ENCODE data around the gene DHX38.
"Not testable (repeated sequence)": the region's sequence is repeated elsewhere in the genome, so short reads cannot be mapped to it uniquely, and the experiment has no call there.

DHX38 gene

GRCh38 chr16:72093448-72094265, at the start of gene DHX38, which contains the start of gene TXNL4B:
Gene DHX38 (plus strand): TSS chr16:72093847. CDS start chr16:72096158, 2,311 bp downstream.
Gene TXNL4B (minus strand): TSS chr16:72093620. CDS start chr16:72090749, 2,871 bp downstream.
- peak; percentile 99 for DNase-seq

DNA sequence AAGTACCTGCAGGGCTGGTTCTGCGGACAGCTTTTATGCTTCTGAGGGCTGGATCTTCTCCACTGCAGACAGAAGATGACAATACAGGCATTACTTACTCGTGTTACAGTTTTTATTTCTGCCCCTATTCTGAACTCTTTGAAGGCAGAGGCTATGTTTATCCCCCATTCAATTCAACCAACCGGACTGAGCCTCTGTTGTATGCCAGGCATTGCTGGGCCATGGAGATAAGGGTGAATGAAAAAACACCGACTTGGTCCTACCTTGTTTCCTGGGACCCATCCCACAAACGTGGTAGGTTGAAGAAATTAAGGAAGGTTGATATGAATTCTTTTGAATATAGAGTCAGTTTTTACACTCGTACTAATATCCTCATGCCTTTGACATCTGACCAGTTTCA, 49.4 kb upstream of the DHX38 start:
- no peak for DNase-seq

DNA sequence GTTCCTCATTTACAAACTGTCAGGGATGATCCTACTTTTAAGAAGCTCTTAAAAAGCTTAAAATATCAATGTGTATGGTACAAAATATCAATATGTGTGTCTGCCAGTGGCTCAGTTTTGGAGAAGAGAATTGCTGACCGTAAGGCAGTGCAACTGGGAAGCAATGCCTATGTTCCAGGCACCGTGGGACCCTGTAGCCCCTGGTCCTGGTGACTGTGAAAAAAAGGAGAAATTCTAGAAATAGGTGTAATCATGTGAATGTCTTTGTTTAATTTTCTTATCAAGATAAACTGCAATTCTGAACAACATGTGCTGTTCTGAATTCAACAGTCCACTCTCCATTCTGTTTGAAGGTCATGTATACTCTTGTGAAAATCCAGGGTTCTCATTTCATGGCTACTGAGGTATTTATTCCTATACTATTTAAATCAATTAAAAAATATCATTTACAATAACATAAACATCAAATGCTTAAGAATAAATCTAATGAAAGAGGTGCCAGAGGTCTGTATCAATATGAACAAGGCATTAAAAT, 48.8 kb upstream of the DHX38 start:
- DNase-seq = no peak

GRCh38 chr16:72049110-72049509, 44.5 kb upstream of the DHX38 start:
- no peak for DNase-seq

DNA sequence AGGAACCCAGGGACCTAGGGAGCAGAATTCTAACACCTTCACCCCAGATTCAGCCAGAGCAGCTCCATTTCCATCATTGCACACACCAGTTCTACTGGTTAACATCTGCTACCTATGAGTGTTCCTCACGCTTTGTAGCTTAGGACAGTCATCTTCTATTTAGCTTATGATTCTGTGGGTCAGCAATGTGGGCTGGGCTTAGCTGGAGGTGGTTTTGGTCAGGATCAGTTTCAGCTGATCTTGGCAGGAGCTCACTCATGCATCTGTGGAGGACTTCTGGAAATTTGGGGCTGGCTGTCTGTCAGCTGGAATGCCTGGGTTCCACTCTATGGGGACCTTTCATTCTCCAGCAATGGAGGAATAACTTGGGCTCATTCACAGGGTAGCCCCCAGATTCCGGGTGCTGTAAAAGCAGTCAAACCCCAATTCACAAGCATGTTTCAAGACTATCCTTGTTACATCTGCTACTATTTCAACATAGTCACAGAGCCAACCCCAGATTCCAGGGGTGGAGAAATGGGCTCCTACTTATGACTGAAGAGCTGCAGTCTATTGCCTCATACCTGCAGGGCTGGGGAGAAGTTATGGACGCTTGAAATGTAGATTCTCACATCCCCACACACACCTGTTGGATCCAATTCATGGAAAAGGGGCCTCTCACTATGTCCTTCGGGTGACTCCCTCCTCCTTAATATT, 42.7 kb upstream of the DHX38 start:
- DNase-seq = no peak

DNA sequence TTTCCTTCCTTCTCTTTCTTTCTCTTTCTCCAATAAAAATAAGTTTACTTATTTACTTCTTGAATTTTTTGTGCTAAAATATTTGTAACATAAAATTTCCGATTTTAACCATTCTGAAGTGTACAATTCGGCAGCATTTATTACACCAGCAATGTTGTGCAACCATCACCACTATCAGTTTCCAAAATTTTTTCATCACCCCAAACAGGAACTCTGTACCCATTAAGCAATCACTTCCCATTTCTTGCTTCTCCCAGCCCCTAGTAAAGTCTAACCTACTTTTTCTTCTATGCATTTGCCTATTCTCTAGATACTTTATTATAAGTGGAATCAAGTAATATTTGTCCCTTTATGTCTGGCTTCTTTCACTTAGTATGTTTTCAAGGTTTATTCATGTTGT, 41.8 kb upstream of the DHX38 start:
- DNase-seq = no peak

DNA sequence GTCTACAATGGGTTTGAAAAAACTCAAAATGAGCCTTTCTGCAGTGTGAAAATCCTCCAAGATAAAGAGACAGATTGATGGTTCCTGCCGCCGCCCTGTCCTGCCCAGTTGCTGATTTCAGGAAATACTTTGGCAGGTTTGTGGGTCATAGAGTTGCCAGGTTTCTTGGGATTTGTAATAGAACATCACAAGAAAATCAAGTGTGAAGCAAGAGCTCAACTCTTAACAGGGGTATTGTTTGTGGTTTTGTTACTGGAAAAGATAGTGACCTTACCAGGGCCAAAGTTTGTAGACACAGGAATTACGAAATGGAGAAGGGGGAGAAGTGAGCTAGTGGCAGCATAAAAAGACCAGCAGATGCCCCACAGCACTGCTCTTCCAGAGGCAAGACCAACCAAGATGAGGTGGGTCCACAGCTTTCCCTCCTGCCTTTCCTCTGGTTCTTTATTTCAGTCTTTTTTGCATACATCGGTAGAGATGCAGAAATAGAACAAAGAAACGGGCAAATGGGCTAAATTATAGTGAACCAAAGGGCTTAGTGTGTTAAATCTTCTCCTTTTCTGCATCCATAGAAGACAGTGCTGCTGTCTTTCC, 39.3 kb upstream of the DHX38 start, which contains the start of gene HP:
Gene HP, plus strand, starts transcription at position 252 of the 594 bp plus-strand sequence. Its CDS starts 148 bp downstream, at position 400.
- DNase-seq = not testable (repeated sequence)

- DNase-seq = no peak
These were observed 37.7 kb upstream of the DHX38 start for GRCh38 chr16:72055911-72056310.

- DNase-seq = not testable (repeated sequence)
These were observed 36.3 kb upstream of the DHX38 start for GRCh38 chr16:72057313-72057712.

DNA sequence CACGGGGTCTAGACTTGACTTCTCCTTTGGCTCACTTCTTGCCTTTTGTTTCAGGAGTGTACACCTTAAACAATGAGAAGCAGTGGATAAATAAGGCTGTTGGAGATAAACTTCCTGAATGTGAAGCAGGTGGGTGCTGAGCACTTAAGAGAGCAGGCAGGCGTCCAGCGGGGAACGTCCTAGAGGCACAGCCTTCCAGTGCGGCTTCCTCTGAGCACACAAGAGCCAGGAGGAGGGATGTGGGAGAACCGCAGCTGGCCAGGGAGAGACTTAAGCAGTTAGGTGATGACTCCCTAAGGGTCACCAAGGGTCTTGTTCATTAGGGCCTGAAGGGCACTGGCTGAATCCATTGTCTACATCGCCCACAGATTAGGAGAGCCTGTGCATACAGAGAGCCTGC, 34.6 kb upstream of the DHX38 start:
- DNase-seq = not testable (repeated sequence)

DNA sequence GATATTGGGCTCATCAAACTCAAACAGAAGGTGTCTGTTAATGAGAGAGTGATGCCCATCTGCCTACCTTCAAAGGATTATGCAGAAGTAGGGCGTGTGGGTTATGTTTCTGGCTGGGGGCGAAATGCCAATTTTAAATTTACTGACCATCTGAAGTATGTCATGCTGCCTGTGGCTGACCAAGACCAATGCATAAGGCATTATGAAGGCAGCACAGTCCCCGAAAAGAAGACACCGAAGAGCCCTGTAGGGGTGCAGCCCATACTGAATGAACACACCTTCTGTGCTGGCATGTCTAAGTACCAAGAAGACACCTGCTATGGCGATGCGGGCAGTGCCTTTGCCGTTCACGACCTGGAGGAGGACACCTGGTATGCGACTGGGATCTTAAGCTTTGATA, 33.2 kb upstream of the DHX38 start:
- no peak for DNase-seq

DNA sequence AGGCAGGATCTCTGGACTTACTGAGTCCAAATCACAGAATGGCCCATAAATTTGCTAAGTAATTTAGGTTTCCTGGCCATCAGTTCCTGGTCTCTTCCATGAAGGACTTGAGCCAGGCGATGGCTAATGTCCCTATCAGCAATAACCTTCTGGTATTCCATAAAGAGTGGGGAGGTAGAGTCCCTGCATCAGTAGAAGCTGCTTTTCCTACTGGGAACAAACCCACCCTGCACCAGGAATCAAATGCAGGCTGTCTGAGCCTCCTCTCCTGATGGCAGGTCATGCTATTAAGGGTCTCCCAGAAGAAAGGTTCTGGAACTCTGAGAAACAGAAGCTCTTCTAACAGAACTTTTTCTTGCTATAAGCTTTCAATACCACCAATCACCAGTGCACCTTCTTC, 32.1 kb upstream of the DHX38 start:
- DNase-seq = no peak

GRCh38 chr16:72064361-72064894, 29.2 kb upstream of the DHX38 start:
- no peak for DNase-seq

GRCh38 chr16:72066747-72067146, 26.9 kb upstream of the DHX38 start:
- peak; percentile 46 for DNase-seq

GRCh38 chr16:72068930-72069329, 24.7 kb upstream of the DHX38 start:
- no peak for DNase-seq

GRCh38 chr16:72072514-72073342, 20.9 kb upstream of the DHX38 start:
- no peak for DNase-seq

GRCh38 chr16:72073560-72074230, 20.0 kb upstream of the DHX38 start:
- DNase-seq = no peak

GRCh38 chr16:72075067-72075466, 18.6 kb upstream of the DHX38 start:
- DNase-seq = not testable (repeated sequence)

- DNase-seq = not testable (repeated sequence)
These were observed 16.5 kb upstream of the DHX38 start for GRCh38 chr16:72076991-72077706.

- no peak for DNase-seq
These were observed 9.8 kb upstream of the DHX38 start for GRCh38 chr16:72083778-72084404.

Measured in NCI-H2171 treated with DMSO at 0.1 percent for 48 hours (cell line).